GM19240 (cell line): ENCODE results near the gene ALK.

Experiments
- DNase-seq: peaks from one replicate; pipeline ENCODE4 v3.0.0; 2011; ENCODE audit warnings: low spot score; ENCODE audit not compliant: insufficient read length

ALK gene

GRCh38 chr2:29657674-29658073, 263.7 kb downstream of the ALK start:
- DNase-seq = no peak

GRCh38 chr2:29655391-29656086, 265.8 kb downstream of the ALK start:
- DNase-seq = no peak

- DNase-seq = no peak
Observed at GRCh38 chr2:29650631-29651097, 270.7 kb downstream of the ALK start.

GRCh38 chr2:29644949-29645348, 276.4 kb downstream of the ALK start:
- no peak for DNase-seq

GRCh38 chr2:29643196-29643595, 278.2 kb downstream of the ALK start:
- DNase-seq = no peak

GRCh38 chr2:29640360-29640759, 281.0 kb downstream of the ALK start:
- DNase-seq = no peak

- no peak for DNase-seq
Observed at GRCh38 chr2:29638641-29639040, 282.7 kb downstream of the ALK start.

- no peak for DNase-seq
Observed at GRCh38 chr2:29634916-29635315, 286.5 kb downstream of the ALK start.

GRCh38 chr2:29632018-29632417, 289.4 kb downstream of the ALK start:
- DNase-seq = no peak

- no peak for DNase-seq
Observed at GRCh38 chr2:29629495-29629894, 291.9 kb downstream of the ALK start.

- no peak for DNase-seq
Observed at GRCh38 chr2:29628862-29629261, 292.5 kb downstream of the ALK start.

- no peak for DNase-seq
Observed at GRCh38 chr2:29628108-29628745, 293.2 kb downstream of the ALK start.

GRCh38 chr2:29627279-29627711, 294.1 kb downstream of the ALK start:
- DNase-seq = no peak

- DNase-seq = no peak
Observed at GRCh38 chr2:29620890-29621289, 300.5 kb downstream of the ALK start.

- no peak for DNase-seq
Observed at GRCh38 chr2:29619689-29620088, 301.7 kb downstream of the ALK start.

GRCh38 chr2:29618024-29618423, 303.4 kb downstream of the ALK start:
- DNase-seq = no peak

- DNase-seq = no peak
Observed at GRCh38 chr2:29617351-29617750, 304.0 kb downstream of the ALK start.

- DNase-seq = no peak
Observed at GRCh38 chr2:29616569-29616968, 304.8 kb downstream of the ALK start.

GRCh38 chr2:29615841-29616240, 305.5 kb downstream of the ALK start:
- DNase-seq = no peak

GRCh38 chr2:29615183-29615582, 306.2 kb downstream of the ALK start:
- DNase-seq = no peak

- DNase-seq = no peak
Observed at GRCh38 chr2:29614295-29614830, 307.0 kb downstream of the ALK start.

- no peak for DNase-seq
Observed at GRCh38 chr2:29613792-29614266, 307.6 kb downstream of the ALK start.

- no peak for DNase-seq
Observed at GRCh38 chr2:29613067-29613466, 308.3 kb downstream of the ALK start.
